ENCODE measurements around the gene ADIPOR1.

The ADIPOR1 gene

GRCh38 chr1:202968895-202969295 lies 10.8 kb upstream of the ADIPOR1 start:
- DNase-seq, result peak; percentile 53

GRCh38 chr1:202968351-202968750 lies 10.2 kb upstream of the ADIPOR1 start:
- DNase-seq, result no peak

- DNase-seq, result peak; percentile 48
These were observed 9.7 kb upstream of the ADIPOR1 start for GRCh38 chr1:202967684-202968281.

- no peak for DNase-seq
These were observed 8.1 kb upstream of the ADIPOR1 start for GRCh38 chr1:202966006-202966898.

- no peak for DNase-seq
These were observed 7.3 kb upstream of the ADIPOR1 start for GRCh38 chr1:202965422-202965821.

- peak; percentile 46 for DNase-seq
These were observed 6.8 kb upstream of the ADIPOR1 start for GRCh38 chr1:202964791-202965410.

- DNase-seq, result no peak
These were observed 3.2 kb upstream of the ADIPOR1 start for GRCh38 chr1:202961220-202961880.

GRCh38 chr1:202959276-202959620 lies 1.1 kb upstream of the ADIPOR1 start:
- no peak for DNase-seq

- no peak for DNase-seq
These were observed 598 bp upstream of the ADIPOR1 start for GRCh38 chr1:202958544-202959275.

- DNase-seq, result no peak
These were observed 1.1 kb downstream of the ADIPOR1 start for GRCh38 chr1:202956969-202957368.

- DNase-seq, result no peak
These were observed 3.9 kb downstream of the ADIPOR1 start for GRCh38 chr1:202954057-202954745.

GRCh38 chr1:202953392-202953791 lies 4.7 kb downstream of the ADIPOR1 start:
- no peak for DNase-seq

- DNase-seq, result no peak
These were observed 5.3 kb downstream of the ADIPOR1 start for GRCh38 chr1:202952818-202953217.

GRCh38 chr1:202952099-202952498 lies 6.0 kb downstream of the ADIPOR1 start:
- no peak for DNase-seq

GRCh38 chr1:202951437-202951836 lies 6.7 kb downstream of the ADIPOR1 start:
- DNase-seq, result no peak

- DNase-seq, result no peak
These were observed 12.6 kb downstream of the ADIPOR1 start for GRCh38 chr1:202945483-202945882.

- DNase-seq, result no peak
These were observed 13.6 kb downstream of the ADIPOR1 start for GRCh38 chr1:202944438-202944921.

GRCh38 chr1:202942426-202942825 lies 15.7 kb downstream of the ADIPOR1 start:
- DNase-seq, result no peak

GRCh38 chr1:202941372-202941771 lies 16.7 kb downstream of the ADIPOR1 start:
- DNase-seq, result no peak

GRCh38 chr1:202940561-202940960 lies 17.6 kb downstream of the ADIPOR1 start:
- DNase-seq, result no peak

- DNase-seq, result no peak
These were observed 19.7 kb downstream of the ADIPOR1 start for GRCh38 chr1:202938287-202938925.

Data from right forelimb (tissue), 1 donor.